IPS-NIHi11 (cell line): ENCODE data around the gene SCTR.
A peak's percentile ranks its signal among the peaks of the same experiment; 100 is the strongest.
"Not testable (repeated sequence)": the region's sequence is repeated elsewhere in the genome, so short reads cannot be mapped to it uniquely, and the experiment has no call there.

ENCODE experiments used
- DNase-seq: peaks from one replicate; pipeline ENCODE4 v3.0.0; 2012; ENCODE audit warnings: mixed read lengths, low spot score

Gene SCTR

GRCh38 chr2:119408221-119408619, 116.1 kb downstream of the SCTR start:
- DNase-seq = no peak

- peak; percentile 76 for DNase-seq
Observed at GRCh38 chr2:119407430-119408220, 116.7 kb downstream of the SCTR start.

- DNase-seq = no peak
Observed at GRCh38 chr2:119405151-119405550, 119.1 kb downstream of the SCTR start.

DNA sequence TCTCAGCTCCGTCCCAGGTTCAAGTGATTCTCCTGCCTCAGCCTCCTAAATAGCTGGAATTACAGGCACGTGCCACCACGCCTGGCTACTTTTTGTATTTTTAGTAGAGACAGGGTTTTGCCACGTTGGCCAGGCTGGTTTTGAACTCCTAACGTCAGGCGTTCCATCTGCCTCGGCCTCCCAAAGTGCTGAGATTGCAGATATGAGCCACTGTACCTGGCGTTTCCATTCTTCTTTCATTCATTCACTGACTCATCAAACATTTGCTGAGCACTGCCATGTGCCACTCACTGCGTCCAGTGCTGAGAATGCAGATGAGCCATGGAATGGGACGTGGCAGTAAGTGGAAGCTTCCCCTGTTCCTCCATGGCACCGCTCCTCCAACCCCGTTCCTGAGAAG, 120.7 kb downstream of the SCTR start:
- not testable (repeated sequence) for DNase-seq

DNA sequence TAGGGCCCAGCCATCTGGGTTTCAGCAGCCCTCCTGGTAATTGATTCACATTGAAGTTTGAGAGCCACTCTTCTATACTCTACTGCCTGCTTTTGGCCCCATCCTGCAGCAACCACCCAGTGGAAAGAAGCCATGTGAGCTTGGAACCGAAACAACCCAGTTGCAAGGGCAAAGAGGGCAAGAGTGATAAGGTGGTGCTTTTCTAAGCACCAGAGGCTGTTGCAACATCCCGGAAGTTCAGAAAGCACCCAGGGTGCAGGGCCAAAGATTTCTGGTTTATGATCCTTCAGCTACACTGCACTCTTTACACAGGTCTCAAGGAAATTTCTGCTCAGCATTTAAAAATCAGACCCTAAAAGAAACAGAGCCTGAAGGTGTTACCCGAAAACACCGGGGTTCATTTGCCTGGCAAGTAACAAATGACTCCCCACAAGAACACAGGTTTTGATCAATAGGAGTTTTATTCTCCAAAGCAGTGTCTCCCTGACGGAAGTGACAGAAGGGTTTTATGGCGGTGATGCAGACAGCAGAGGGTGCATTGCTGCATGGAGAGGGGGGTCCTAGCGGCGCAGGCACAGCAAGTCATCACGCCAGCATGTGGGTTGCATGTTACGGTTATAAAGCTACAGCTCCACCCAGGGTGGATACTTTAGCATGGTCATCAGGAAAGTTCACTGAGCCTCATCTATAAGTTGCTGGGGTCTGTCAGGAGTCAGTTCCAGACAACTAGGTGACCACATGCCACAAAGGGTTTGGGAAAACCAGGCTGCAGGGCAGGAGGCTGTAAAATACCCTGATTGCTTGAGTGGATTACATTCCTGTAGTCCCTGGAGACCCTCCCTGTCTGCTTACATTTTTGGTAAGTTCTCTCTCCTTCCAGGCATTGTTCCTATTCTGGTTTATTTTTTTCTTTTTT, 121.4 kb downstream of the SCTR start:
- DNase-seq = no peak

GRCh38 chr2:119402106-119402505, 122.2 kb downstream of the SCTR start:
- DNase-seq = no peak

- DNase-seq = no peak
Observed at GRCh38 chr2:119397196-119397595, 127.1 kb downstream of the SCTR start.

DNA sequence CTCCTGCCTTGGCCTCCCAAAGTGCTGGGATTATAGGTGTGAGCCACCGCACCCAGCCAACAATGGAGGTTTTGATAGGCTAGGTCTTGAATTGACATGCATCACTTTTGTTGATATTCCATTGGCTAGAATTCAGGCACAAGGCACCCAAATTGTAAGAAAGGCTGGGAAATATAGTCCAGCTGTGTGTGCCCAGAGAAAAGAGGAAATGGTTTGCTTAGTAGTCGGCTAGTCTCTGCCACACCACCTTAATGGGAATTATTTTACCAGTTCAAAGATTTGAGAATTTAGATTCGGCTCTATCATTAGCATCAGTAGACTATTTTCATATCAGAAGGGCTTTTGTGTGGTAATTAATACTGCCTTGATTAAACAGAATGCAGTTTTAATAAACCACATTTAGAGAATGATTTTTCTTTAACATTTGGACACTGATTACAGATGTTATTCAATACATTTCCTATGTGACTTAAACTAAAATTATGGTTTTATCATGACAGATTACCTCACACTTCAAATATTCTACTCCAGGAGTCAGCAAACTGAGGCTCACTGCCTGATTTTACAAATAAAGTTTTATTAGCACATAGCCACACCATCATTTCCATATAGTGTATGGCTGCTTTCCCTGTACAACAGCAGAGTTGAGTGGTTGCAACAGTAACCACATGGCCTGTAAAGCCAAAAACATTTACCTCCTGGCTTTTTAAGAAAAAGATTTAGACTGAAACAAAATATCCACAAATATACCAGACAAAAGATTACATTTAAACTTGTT, 130.1 kb downstream of the SCTR start:
- no peak for DNase-seq
